HepG2 (cell line): ENCODE measurements around the gene CIAPIN1. TPM values are rescaled to one million over a fixed set of nuclear protein-coding genes. Genes with fewer than 3 reads are reported as not detected.

Source experiments
- AHR ChIP-seq: IDR thresholded peaks from 2 replicates; pipeline ENCODE4 v1.6.1; 2018; ENCODE audit warnings: missing genetic modification reagents, missing compliant biosample characterization
- ATAD3A ChIP-seq: sonication (generic); formaldehyde crosslinking; IDR thresholded peaks from 2 replicates; pipeline ENCODE4 v1.4.0; 2020; ENCODE audit warnings: missing genetic modification reagents
- KAT2B ChIP-seq: fragments of 150-350 bp; IDR thresholded peaks from 2 replicates; pipeline ENCODE4 v1.6.1; 2014; ENCODE audit warnings: low read depth, low read length, borderline replicate concordance
- LBX2 ChIP-seq: sonication (generic); formaldehyde crosslinking; IDR thresholded peaks from 2 replicates; pipeline ENCODE4 v1.5.0; 2020; ENCODE audit warnings: missing genetic modification reagents, mild to moderate bottlenecking, borderline replicate concordance
- MBD4 ChIP-seq: IDR thresholded peaks from 2 replicates; pipeline ENCODE4 v1.6.1; 2012; ENCODE audit warnings: low read length, inconsistent platforms, borderline replicate concordance
- MTA1 ChIP-seq: sonication (generic); formaldehyde crosslinking; IDR thresholded peaks from 2 replicates; pipeline ENCODE4 v1.4.0; 2020; ENCODE audit warnings: missing genetic modification reagents, mild to moderate bottlenecking, borderline replicate concordance
- SOX6 ChIP-seq, 2 experiments: fragments of 450-650 bp in 1 of 2; sonication (generic) in 1 of 2; formaldehyde crosslinking in 1 of 2; IDR thresholded peaks; 2 replicates each; pipeline versions ENCODE4 v1.4.0 to v1.6.1; 2017 to 2020; ENCODE audit warnings: antibody characterized with exemption in 1 of 2, mild to moderate bottlenecking in 1 of 2, missing genetic modification reagents in 1 of 2
- THRA ChIP-seq: sonication (generic); formaldehyde crosslinking; IDR thresholded peaks from 2 replicates; pipeline ENCODE4 v1.4.0; 2020; ENCODE audit warnings: missing genetic modification reagents, borderline replicate concordance
- ZBTB8A ChIP-seq: sonication (generic); formaldehyde crosslinking; IDR thresholded peaks from 2 replicates; pipeline ENCODE4 v1.4.0; 2020; ENCODE audit warnings: mild to moderate bottlenecking, low read depth, missing genetic modification reagents, borderline replicate concordance
- ZFYVE20 ChIP-seq: sonication (generic); formaldehyde crosslinking; IDR thresholded peaks from 2 replicates; pipeline ENCODE4 v1.8.0; 2023; ENCODE audit warnings: low read depth, mild to moderate bottlenecking, moderate library complexity, missing genetic modification reagents, borderline replicate concordance
- ZNF18 ChIP-seq: sonication (generic); formaldehyde crosslinking; IDR thresholded peaks from 2 replicates; pipeline ENCODE4 v1.8.0; 2022; ENCODE audit warnings: mild to moderate bottlenecking, missing genetic modification reagents; ENCODE audit not compliant: insufficient replicate concordance
- ZNF510 ChIP-seq: sonication (generic); formaldehyde crosslinking; IDR thresholded peaks from 2 replicates; pipeline ENCODE4 v1.4.0; 2020; ENCODE audit warnings: low read depth, mild to moderate bottlenecking, missing genetic modification reagents
- ZNF589 ChIP-seq: sonication (generic); formaldehyde crosslinking; conservative IDR thresholded peaks from 2 replicates; pipeline ENCODE4 v1.8.0; 2022; ENCODE audit warnings: mild to moderate bottlenecking, moderate library complexity, missing genetic modification reagents
- ZNF720 ChIP-seq: sonication (generic); formaldehyde crosslinking; IDR thresholded peaks from 2 replicates; pipeline ENCODE4 v1.4.0; 2020; ENCODE audit warnings: missing genetic modification reagents
- ZNF780A ChIP-seq: sonication (generic); formaldehyde crosslinking; IDR thresholded peaks from 2 replicates; pipeline ENCODE4 v1.8.0; 2022; ENCODE audit warnings: mild to moderate bottlenecking, missing genetic modification reagents, moderate library complexity
- ZSCAN31 ChIP-seq: sonication (generic); formaldehyde crosslinking; IDR thresholded peaks from 2 replicates; pipeline ENCODE4 v1.5.0; 2020; ENCODE audit warnings: low read depth, mild to moderate bottlenecking, missing genetic modification reagents
- polyA plus RNA-seq, 8 experiments: library from polyadenylated mRNA; depleted of rRNA in 3 of 8; stranded (reverse) in 7 of 8; unstranded in 1 of 8; fragments of >200 nt; fragmentation: Illumina TruSeq in 4 of 8; extraction: Trizol in 4 of 8; gene quantifications; 2 replicates each; pipeline versions ENCODE4 v1.2.1 to v1.2.3, GENCODE V29; 2011 to 2016; ENCODE audit warnings: low read depth in 4 of 8, missing spikeins in 1 of 8, mixed read lengths in 1 of 8; ENCODE audit not compliant: insufficient read depth in 1 of 8
- total RNA-seq, 5 experiments: library from RNA; depleted of rRNA; stranded (reverse); fragments of >200 nt; fragmentation: Illumina TruSeq; extraction: Trizol; gene quantifications; 2 replicates each; pipeline ENCODE4 v1.2.3, GENCODE V29; 2016; ENCODE audit warnings: low read depth in 1 of 5
- TF ChIP-seq, protein P1 (sequence below): sonication (generic); formaldehyde crosslinking; IDR thresholded peaks from 2 replicates; pipeline ENCODE4 v1.5.1; 2020; ENCODE audit warnings: missing genetic modification reagents, mild to moderate bottlenecking, borderline replicate concordance
- TF ChIP-seq, protein P2 (sequence below): sonication (generic); formaldehyde crosslinking; IDR thresholded peaks from 2 replicates; pipeline ENCODE4 v1.4.0; 2020; ENCODE audit warnings: missing genetic modification reagents; ENCODE audit errors: not compliant biosample characterization
- TF ChIP-seq, protein P3 (sequence below): IDR thresholded peaks from 2 replicates; pipeline ENCODE4 v1.6.1; 2016; ENCODE audit warnings: mild to moderate bottlenecking

The CIAPIN1 gene
- total and polyA plus RNA-seq, 2 of the 13 experiments (the other 11 are each of a cell fraction or from before 2014, with no cell fraction given): 69.3 to 89.7 TPM

- TF ChIP-seq ZNF510 (CRISPR knock-in tag) (peak; percentile 95; the same call in 1 of the 2 replicates), AHR (CRISPR knock-in tag) (no peak; the same call in 1 of the 2 replicates), LBX2 (no peak; the same call in 1 of the 2 replicates), ZNF720 (CRISPR knock-in tag) (no peak), ZSCAN31 (CRISPR knock-in tag) (peak; percentile 96; the same call in 1 of the 2 replicates), MBD4 (no peak), MTA1 (CRISPR knock-in tag) (0 out of 2 replicates have a peak, but pooled peaks have one; percentile 91), ATAD3A (CRISPR knock-in tag) (no peak; the same call in 1 of the 2 replicates), ZBTB8A (CRISPR knock-in tag) (peak; percentile 85; the same call in 1 of the 2 replicates), ZNF589 (CRISPR knock-in tag) (peak; percentile 92), ZFYVE20 (CRISPR knock-in tag) (0 out of 2 replicates have a peak, but pooled peaks have one; percentile 22), ZNF18 (CRISPR knock-in tag) (peak; percentile 94), ZNF780A (CRISPR knock-in tag) (peak; percentile 74; the same call in 1 of the 2 replicates), KAT2B (no peak), THRA (peak; percentile 78), SOX6 (IDR thresholded peaks at IDR 0.05) (no peak), SOX6 (CRISPR knock-in tag; IDR thresholded peaks at IDR 0.05) (peak; percentile 83)
- TF ChIP-seq, protein P1, sequence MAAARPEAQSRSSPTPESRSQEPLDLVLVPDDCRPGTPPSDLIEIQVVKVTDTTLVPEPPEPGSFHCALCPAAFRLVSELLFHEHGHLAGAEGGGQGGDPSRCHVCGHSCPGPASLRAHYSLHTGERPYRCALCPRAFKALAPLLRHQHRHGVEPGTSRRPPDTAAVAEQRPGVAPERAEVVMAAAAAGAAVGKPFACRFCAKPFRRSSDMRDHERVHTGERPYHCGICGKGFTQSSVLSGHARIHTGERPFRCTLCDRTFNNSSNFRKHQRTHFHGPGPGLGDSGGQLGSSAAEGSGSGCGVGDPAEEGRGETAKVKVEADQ (CRISPR knock-in tag): peak; percentile 97
- TF ChIP-seq, protein P2, sequence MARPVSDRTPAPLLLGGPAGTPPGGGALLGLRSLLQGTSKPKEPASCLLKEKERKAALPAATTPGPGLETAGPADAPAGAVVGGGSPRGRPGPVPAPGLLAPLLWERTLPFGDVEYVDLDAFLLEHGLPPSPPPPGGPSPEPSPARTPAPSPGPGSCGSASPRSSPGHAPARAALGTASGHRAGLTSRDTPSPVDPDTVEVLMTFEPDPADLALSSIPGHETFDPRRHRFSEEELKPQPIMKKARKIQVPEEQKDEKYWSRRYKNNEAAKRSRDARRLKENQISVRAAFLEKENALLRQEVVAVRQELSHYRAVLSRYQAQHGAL (CRISPR knock-in tag): no peak
- TF ChIP-seq, protein P3, sequence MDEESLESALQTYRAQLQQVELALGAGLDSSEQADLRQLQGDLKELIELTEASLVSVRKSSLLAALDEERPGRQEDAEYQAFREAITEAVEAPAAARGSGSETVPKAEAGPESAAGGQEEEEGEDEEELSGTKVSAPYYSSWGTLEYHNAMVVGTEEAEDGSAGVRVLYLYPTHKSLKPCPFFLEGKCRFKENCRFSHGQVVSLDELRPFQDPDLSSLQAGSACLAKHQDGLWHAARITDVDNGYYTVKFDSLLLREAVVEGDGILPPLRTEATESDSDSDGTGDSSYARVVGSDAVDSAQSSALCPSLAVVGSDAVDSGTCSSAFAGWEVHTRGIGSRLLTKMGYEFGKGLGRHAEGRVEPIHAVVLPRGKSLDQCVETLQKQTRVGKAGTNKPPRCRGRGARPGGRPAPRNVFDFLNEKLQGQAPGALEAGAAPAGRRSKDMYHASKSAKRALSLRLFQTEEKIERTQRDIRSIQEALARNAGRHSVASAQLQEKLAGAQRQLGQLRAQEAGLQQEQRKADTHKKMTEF: peak; percentile 98
These were observed at the start of gene CIAPIN1, which contains the start of gene COQ9 (continued) for GRCh38 chr16:57447186-57447962.
